ENCODE measurements around the gene SYK.
A peak's percentile ranks its signal among the peaks of the same experiment; 100 is the strongest.

The SYK gene

DNA sequence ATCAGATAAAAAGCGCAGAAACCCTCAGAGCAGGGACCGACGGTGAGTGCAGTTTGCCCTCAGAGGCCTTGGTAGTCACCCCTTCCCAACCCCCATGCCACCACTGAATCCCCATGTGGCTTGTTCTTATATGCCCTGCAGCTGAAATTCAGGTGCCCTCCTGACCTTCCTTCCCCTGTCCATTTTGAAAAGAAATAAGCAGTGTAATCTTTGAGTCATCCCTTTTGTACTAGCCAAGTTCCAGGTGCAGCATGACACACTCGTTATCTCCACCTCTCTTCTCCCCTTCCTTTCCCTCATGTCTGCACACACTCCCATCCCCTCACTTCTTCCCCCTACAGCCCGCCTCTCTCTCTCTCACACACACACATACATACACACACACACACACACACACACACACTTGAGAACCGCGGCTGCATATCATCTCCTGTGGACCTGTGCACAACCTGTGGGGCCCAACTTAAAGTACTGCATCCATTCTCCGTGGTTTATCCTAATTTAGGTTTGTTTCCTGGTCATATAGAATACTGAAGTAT is 53.1 kb downstream of the SYK start:
- no peak for DNase-seq

DNA sequence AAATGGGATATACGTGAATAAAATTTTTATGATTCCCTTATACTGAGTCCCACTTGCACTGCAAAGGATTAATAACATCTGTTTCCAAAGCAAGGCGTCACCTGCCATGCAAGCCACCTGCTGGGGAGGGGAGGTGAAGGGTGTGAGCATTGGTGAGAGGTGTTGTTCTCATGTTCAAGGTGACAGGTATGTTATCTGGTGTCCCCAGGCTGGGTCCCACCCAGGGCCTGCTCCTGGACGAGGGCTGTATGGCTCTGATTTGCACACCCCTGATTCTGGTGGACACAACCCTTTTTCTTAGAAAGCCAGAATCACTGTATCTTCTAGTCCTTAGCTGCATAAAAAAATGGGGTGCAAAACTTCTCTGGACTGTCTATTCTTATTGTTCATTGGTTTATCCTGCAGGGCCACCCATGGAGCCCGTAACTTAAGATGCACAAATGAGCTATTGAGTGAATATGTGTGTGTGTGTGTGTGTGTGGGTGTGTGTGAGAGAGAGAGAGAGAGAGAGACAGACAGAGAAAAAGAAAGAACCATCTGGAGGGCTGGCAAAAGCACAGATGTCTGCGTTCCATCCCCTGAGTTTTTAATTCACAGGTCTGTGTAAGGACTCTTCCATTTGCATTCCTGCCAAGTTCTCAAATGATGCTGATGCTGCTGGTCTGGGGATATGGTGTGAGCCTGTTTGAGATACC is 53.7 kb downstream of the SYK start:
- no peak for DNase-seq

GRCh38 chr9:90857091-90857490 is 55.5 kb downstream of the SYK start:
- DNase-seq = no peak

GRCh38 chr9:90857855-90858254 is 56.2 kb downstream of the SYK start:
- no peak for DNase-seq

- no peak for DNase-seq
Observed at GRCh38 chr9:90858457-90858901, 56.9 kb downstream of the SYK start.

GRCh38 chr9:90860382-90860781 is 58.8 kb downstream of the SYK start:
- no peak for DNase-seq

- no peak for DNase-seq
Observed at GRCh38 chr9:90860826-90861225, 59.2 kb downstream of the SYK start.

- DNase-seq = no peak
Observed at GRCh38 chr9:90861380-90861779, 59.8 kb downstream of the SYK start.

- no peak for DNase-seq
Observed at GRCh38 chr9:90861826-90862740, 60.5 kb downstream of the SYK start.

GRCh38 chr9:90864779-90865178 is 63.2 kb downstream of the SYK start:
- DNase-seq = no peak

DNA sequence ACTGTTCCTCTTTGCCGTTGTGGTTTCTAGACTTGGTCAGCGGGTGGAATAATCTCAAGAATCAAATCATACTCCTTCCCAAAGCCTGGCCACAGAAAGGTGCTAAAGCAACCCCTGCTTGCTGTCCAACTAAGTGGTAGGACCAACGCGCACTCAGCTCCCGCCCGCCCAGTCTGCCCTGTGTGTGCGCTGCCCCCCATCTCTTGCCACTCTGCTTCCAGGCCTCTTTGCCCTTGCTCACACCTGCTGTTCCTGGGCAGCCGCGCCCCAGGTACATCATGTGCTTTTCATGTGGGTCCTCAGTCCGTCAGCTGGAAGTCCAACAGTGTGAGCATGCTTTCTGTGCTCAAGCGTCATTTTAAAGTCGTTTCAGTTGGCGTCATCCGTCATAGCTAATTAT is 65.5 kb downstream of the SYK start:
- DNase-seq = no peak

DNA sequence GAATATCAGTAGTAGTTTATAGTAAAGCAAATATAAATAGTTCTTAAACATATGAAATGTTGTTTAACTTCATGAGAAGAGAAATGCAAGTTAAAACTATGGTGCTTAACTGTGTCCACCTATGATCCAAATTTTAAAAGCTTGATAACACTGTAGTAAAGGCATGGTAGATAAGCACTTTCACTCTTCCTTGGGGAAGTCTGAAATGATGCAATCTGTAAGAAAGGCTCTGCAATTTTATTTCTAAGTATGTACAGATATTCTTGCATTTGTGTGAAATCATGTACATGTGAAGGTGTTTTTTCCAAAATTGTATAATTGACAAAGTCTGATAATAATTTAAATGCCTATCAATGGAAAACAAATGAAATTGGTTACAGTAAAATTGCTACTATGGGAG is 66.9 kb downstream of the SYK start:
- no peak for DNase-seq

GRCh38 chr9:90869361-90869760 is 67.7 kb downstream of the SYK start:
- no peak for DNase-seq

DNA sequence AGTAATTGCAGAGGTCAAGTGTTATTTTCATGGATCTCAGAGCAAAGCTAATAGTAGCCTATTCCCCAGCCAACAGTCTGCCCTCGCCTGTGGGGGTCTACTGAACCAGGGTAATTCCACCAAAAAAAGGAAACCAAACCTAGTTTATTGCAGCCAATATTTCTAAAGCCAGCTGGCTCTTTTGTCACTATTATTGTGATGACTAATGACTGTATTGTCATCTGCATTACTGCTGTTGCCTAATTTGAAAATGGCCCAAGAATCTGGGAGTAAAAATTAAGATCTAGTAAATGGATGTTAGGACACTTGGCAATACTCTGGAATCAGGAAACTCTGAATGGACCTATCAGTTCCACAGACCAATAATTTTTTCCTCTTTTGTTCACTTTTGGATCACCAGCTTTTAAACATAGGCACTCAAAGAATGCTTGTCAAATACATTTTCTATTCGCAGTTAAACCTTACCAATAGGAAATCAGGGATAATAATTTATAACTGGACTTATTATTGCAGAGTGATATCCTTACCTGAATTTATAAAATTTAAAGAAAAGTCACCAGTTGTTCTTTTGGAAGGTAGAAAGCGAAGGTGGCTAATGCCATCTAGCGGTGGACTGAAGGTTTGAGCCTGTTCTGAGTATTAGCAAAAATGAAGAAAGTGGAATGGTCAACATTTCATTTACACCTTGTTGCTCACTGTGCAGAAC is 69.2 kb downstream of the SYK start:
- peak; percentile 31 for DNase-seq

GRCh38 chr9:90871327-90871935 is 69.8 kb downstream of the SYK start:
- DNase-seq = no peak

DNA sequence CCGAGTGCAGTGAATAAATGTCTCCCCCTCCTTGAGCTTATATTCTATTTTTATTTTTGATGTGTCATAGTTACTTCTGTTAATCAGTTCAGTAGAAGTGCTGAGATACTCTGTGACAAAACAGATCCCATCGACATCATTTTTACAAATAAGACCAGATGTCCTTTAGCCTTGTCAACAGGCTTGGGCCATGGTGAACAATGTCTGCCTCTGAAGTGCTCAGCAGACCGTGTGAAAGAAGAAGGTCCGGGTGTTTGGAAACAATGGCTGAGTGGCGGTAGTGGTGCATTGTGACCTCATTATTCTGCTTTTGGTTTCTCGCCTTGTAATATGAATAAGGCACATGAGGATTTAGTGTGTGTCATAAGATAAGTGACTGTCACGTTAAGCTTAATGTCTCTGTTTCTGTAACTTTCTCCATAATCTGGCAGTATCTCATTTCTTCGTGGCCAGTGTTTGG is 71.2 kb downstream of the SYK start:
- no peak for DNase-seq

DNA sequence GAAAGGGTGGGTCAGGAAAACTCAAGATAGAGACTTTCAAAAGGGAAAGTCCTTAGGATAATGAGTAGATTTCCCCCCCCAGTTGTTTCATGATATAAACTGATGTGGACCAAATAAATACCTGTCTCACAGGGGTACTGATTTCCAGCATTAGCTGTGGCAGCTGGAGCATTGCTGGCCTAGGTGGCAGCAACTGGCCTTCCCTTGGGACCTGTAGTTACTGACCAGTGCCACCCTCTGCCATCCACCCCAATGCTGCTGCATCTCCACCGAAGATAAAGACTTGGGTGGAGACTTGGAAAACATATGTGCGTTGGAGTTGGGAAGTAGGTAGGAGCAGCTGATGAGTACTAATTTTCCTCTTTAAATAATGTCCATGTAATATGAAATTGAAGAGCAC is 71.8 kb downstream of the SYK start:
- no peak for DNase-seq

- DNase-seq = no peak
Observed at GRCh38 chr9:90874194-90874593, 72.6 kb downstream of the SYK start.

GRCh38 chr9:90878562-90878961 is 76.9 kb downstream of the SYK start:
- DNase-seq = no peak

DNA sequence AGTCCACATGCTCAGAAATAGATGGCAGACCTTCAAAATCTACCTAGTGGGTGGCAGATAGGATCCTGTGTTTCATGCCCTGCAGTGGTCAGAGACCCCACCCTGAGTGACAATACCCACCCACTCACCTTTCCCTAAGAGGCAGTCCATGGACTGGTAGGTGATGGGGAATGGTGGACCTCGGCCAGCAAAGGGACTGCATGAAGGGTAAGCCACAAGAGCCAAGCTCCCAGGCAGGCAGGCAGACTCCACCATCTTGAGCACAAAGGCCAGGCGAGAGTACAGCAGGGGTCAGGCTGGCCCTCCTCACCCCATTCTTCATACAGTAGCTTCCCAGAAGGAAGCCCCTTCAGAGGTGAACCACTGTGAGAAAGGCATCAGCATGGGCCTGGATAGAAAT is 78.4 kb downstream of the SYK start:
- no peak for DNase-seq

DNA sequence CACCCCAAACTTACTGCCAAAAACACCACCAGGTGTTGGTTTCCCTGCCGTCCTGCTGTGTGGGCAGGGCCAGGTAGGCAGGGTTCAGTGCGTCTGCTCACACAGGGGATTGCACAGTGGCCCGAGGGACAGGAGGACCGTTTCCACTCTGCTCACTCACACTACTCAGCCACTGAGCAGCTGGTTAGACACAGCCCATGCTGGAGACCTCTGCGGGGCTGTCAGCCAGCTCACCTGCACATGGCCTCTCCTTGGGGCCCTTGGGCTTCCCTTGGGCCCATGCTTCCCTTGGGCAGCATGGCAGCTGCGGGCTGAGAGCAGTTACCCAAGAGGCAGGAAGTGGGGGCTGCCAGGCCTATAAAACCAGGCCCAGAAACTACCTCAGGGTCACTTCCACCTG is 79.0 kb downstream of the SYK start:
- no peak for DNase-seq

- no peak for DNase-seq
Observed at GRCh38 chr9:90881648-90882047, 80.0 kb downstream of the SYK start.

Data from activated naive CD4-positive, alpha-beta T cell treated with anti-CD3 and anti-CD28 coated beads, Interleukin-2, amount 50 U/mL, for 16 hours (primary cell).